GM13977 (cell line): Measurements from ENCODE around the gene GFOD2.

Experiments used
- DNase-seq: peaks from one replicate; pipeline ENCODE4 v3.0.0; 2012; ENCODE audit warnings: low spot score
- CTCF ChIP-seq: IDR thresholded peaks from 2 replicates; pipeline ENCODE4 v1.5.1; 2012; ENCODE audit warnings: mild to moderate bottlenecking, control low read depth; ENCODE audit not compliant: insufficient read depth; ENCODE audit errors: extremely low read depth, missing control alignments
- in situ Hi-C: fragments of 300-500 bp; cut with MboI; formaldehyde crosslinking; loops from one replicate; pipeline ENCODE4 v1.12.0; 2022; ENCODE audit warnings: low sequenced_read_pairs, low pct_unique_long_range_greater_than_20kb, mixed read lengths, inconsistent platforms; ENCODE audit not compliant: unreplicated experiment

GFOD2 gene

GRCh38 chr16:67637625-67638024 lies 81.5 kb downstream of the GFOD2 start:
- TF ChIP-seq CTCF = no peak
- DNase-seq = no peak
- in situ Hi-C loops = no loop called here

- TF ChIP-seq CTCF = no peak
- in situ Hi-C loops = no loop called here
- DNase-seq = no peak
Observed at GRCh38 chr16:67636713-67637112, 82.4 kb downstream of the GFOD2 start.

- no peak for DNase-seq
- no peak for TF ChIP-seq CTCF
- in situ Hi-C loops = no loop called here
Observed at GRCh38 chr16:67632415-67633172, 86.5 kb downstream of the GFOD2 start.

GRCh38 chr16:67628216-67628615 lies 90.9 kb downstream of the GFOD2 start:
- no peak for TF ChIP-seq CTCF
- in situ Hi-C loops = no loop called here
- DNase-seq = no peak
